SK-N-SH (cell line): ENCODE measurements around the gene GPR39.

Experiments used
- EP300 ChIP-seq, 2 experiments: IDR thresholded peaks; 2 replicates each; pipeline versions ENCODE4 v1.4.0 to v1.6.1; 2012; ENCODE audit warnings: borderline replicate concordance in 1 of 2, low read depth in 1 of 2, low read length in 1 of 2
- EZH2phosphoT487 ChIP-seq: fragments of 200-600 bp; sonication (generic); IDR thresholded peaks from 2 replicates; pipeline ENCODE4 v1.6.1; 2017; ENCODE audit warnings: low read depth, mixed run types, mild to moderate bottlenecking, antibody characterized with exemption, moderate library complexity, borderline replicate concordance
- JUND ChIP-seq: IDR thresholded peaks from 2 replicates; pipeline ENCODE4 v1.4.0; 2012
- NFIC ChIP-seq: IDR thresholded peaks from 2 replicates; pipeline ENCODE4 v1.4.0; 2012; ENCODE audit warnings: borderline replicate concordance
- NRF1 ChIP-seq: IDR thresholded peaks from 2 replicates; pipeline ENCODE4 v1.6.1; 2012; ENCODE audit warnings: low read depth, mild to moderate bottlenecking, low read length
- RAD21 ChIP-seq: IDR thresholded peaks from 2 replicates; pipeline ENCODE4 v1.6.1; 2012; ENCODE audit warnings: mild to moderate bottlenecking, low read length
- RCOR1 ChIP-seq: fragments of 150-350 bp; IDR thresholded peaks from 2 replicates; pipeline ENCODE4 v1.6.1; 2017; ENCODE audit warnings: antibody characterized with exemption, low read length
- TAF1 ChIP-seq: IDR thresholded peaks from 2 replicates; pipeline ENCODE4 v1.6.1; 2012; ENCODE audit warnings: low read depth, mild to moderate bottlenecking, low read length, moderate library complexity, borderline replicate concordance
- TF ChIP-seq, protein P1 (sequence below): fragments of 200-600 bp; sonication (generic); IDR thresholded peaks from 2 replicates; pipeline ENCODE4 v1.6.1; 2017; ENCODE audit warnings: antibody characterized with exemption, mild to moderate bottlenecking, moderate library complexity

DNA sequence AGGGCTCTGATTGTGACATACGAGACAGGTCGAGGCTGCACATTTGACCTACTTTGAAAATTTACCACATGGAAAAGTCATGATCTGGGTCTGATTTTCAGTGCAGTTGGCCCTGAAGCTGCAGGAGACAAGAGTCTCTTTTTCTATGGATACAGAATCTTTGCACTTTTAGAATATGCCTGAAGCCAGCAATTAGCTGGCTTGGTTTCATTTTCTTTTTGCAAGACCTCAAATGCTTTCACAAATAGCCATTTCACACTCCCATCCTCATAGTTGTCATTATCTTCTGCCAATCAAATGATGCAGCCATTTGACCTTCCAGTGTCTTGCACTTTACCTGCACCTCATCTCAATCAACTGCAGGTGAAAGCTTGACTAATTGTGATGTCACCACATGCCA lies 59.0 kb downstream of the GPR39 start:
- TF ChIP-seq, protein P1, sequence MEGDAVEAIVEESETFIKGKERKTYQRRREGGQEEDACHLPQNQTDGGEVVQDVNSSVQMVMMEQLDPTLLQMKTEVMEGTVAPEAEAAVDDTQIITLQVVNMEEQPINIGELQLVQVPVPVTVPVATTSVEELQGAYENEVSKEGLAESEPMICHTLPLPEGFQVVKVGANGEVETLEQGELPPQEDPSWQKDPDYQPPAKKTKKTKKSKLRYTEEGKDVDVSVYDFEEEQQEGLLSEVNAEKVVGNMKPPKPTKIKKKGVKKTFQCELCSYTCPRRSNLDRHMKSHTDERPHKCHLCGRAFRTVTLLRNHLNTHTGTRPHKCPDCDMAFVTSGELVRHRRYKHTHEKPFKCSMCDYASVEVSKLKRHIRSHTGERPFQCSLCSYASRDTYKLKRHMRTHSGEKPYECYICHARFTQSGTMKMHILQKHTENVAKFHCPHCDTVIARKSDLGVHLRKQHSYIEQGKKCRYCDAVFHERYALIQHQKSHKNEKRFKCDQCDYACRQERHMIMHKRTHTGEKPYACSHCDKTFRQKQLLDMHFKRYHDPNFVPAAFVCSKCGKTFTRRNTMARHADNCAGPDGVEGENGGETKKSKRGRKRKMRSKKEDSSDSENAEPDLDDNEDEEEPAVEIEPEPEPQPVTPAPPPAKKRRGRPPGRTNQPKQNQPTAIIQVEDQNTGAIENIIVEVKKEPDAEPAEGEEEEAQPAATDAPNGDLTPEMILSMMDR: no peak
- no peak for TF ChIP-seq JUND
- no peak for TF ChIP-seq EZH2phosphoT487
- no peak for TF ChIP-seq NRF1
- no peak for TF ChIP-seq RAD21
- TF ChIP-seq NFIC: no peak
- TF ChIP-seq RCOR1: no peak
- no peak for TF ChIP-seq TAF1
- no peak for TF ChIP-seq EP300 (IDR thresholded peaks at IDR 0.05; ENCODE audit: borderline replicate concordance in 1 of 2, low read depth in 1 of 2, low read length in 1 of 2)
